Heart left ventricle (tissue), 16 donors: ENCODE data around the gene TTN. TPM values are rescaled to one million over a fixed set of nuclear protein-coding genes. Genes with fewer than 3 reads are reported as not detected.

Experiments
- ATAC-seq, 4 donors: fragments of 200-7000 bp; cut with Tn5 transposase; one replicate each; pipeline ENCODE4 v1.9.1; 2020 to 2022; ENCODE audit warnings: moderate library complexity in 4 of 4, mild to moderate bottlenecking in 3 of 4, moderate number of reproducible peaks in 1 of 4
- DNase-seq, 5 donors: peaks; one replicate each; pipeline ENCODE4 v3.0.0-alpha.2; 2020
- H3K27ac ChIP-seq, 12 donors: fragments of 200-600 bp; sonication (generic) in 4 of 12; one replicate each; pipeline versions ENCODE4 v1.5.0 to v1.8.0; 2016 to 2022; ENCODE audit warnings: mild to moderate bottlenecking in 2 of 12
- H3K27me3 ChIP-seq, 9 donors: fragments of 200-600 bp; sonication (generic) in 2 of 9; one replicate each; pipeline versions ENCODE4 v1.5.1 to v1.8.0; 2016 to 2022; ENCODE audit warnings: mild to moderate bottlenecking in 3 of 9
- H3K36me3 ChIP-seq, 9 donors: fragments of 200-600 bp; sonication (generic) in 2 of 9; one replicate each; pipeline versions ENCODE4 v1.5.0 to v1.8.0; 2018 to 2022; ENCODE audit warnings: mild to moderate bottlenecking in 2 of 9
- H3K4me1 ChIP-seq, 12 donors: fragments of 200-600 bp; sonication (generic) in 4 of 12; one replicate each; pipeline versions ENCODE4 v1.5.0 to v1.8.0; 2016 to 2022; ENCODE audit warnings: mild to moderate bottlenecking in 3 of 12
- H3K4me3 ChIP-seq, 12 donors: fragments of 200-600 bp; sonication (generic) in 4 of 12; one replicate each; pipeline versions ENCODE4 v1.5.0 to v1.8.0; 2017 to 2022; ENCODE audit warnings: mild to moderate bottlenecking in 9 of 12, moderate library complexity in 4 of 12
- H3K9me3 ChIP-seq, 12 donors: fragments of 200-600 bp; sonication (generic) in 4 of 12; one replicate each; pipeline versions ENCODE4 v1.5.0 to v1.8.0; 2016 to 2022; ENCODE audit warnings: mild to moderate bottlenecking in 1 of 12
- POLR2A ChIP-seq, 2 donors: fragments of 450-650 bp; IDR thresholded peaks; one replicate each; pipeline ENCODE4 v1.6.1; 2017; ENCODE audit warnings: antibody characterized with exemption in 2 of 2, mild to moderate bottlenecking in 2 of 2, moderate library complexity in 2 of 2
- WGBS, 4 donors: extraction: QIAGEN DNeasy Blood & Tissue Kit in 2 of 4; methylation state at CpG; one replicate each; pipeline versions ENCODE4 v1.1.5 to v1.1.7; 2013 to 2018; 5-methylcytosine and 5-hydroxymethylcytosine counted together
- intact Hi-C, 10 donors: fragments of 100-400 bp; cut with DNase I; formaldehyde crosslinking; loops; one replicate each; pipeline versions ENCODE4 v1.11.1 to v1.14.2; 2022
- polyA plus RNA-seq, 2 donors: library from polyadenylated mRNA; stranded (reverse); fragments of 200-250 nt; gene quantifications; one replicate each; pipeline ENCODE4 v1.2.3, GENCODE V29; 2013
- total RNA-seq, 9 donors: library from RNA; depleted of rRNA in 2 of 9; stranded (reverse); fragments of >200 nt in 2 of 9; fragmentation: NEBNext Ultra II Directional in 3 of 9; extraction: Animal tissue kit (Norgen Biotek cat#: 25700) in 3 of 9; gene quantifications; one replicate each; pipeline versions ENCODE4 v1.1.0 to v1.2.4, GENCODE V29; 2016 to 2023
- TF ChIP-seq, protein P1 (sequence below), 12 donors: fragments of 200-600 bp; sonication (generic) in 4 of 12; IDR thresholded peaks; one replicate each; pipeline versions ENCODE4 v1.5.0 to v1.8.0; 2018 to 2022; ENCODE audit warnings: antibody characterized with exemption in 12 of 12, mild to moderate bottlenecking in 5 of 12
- donor health status: ischemic (EF 13 %, LVEDD 7.1; RV severe dilation, severe dysfunction).
- donor health status: healthy with polysubstance abuse.
- donor health status: DM: no; HTN: yes; CAD: no.
- donor health status: DM: no; HTN: no; CAD: no.
- donor health status: ischemic (EF 25% LVEDD 6.9; RV normal size, moderate dysfunction).
- donor health status: ischemic (EF 25% LVEDD 5.7; RV mildly dilated, moderate dysfunction).
- donor health status: healthy.
- donor health status: DM: yes; HTN: yes; CAD: no.
- donor health status: ischemic (EF 35%, LVEDD 5.7; RV mildly dilated, moderate dysfunction).
- donor health status: nonischemic (EF 11% LVEDD 7.7; RV severe dilation, severe dysfunction).
- donor health status: DM: yes; HTN: yes; CAD: no.
- donor health status: PGD.
- donor health status: ischemic (EF 29% LVEDD 5.4; RV normal size, mild dysfunction).
- donor health status: nonischemic (EF 23%, LVEDD 6.1; RV moderate dilation, normal function).

The TTN gene
- total and polyA plus RNA-seq, 11 donors = 136 to 4,653 (median 3,379) TPM

GRCh38 chr2:178517496-178517895 lies 289.7 kb downstream of the TTN start:
- H3K4me1 ChIP-seq = no peaks in the 10 kb centered on the region
- intact Hi-C loops = no loop called here
- no peaks in the 10 kb centered on the region for H3K27me3 ChIP-seq
- H3K36me3 ChIP-seq = peaks cover 0 to 49% (median 28%) of the 10 kb centered on the region in 9 donors
- DNase-seq (no peak), ATAC-seq (no peak)
- no peaks in the 10 kb centered on the region for H3K9me3 ChIP-seq
- H3K27ac ChIP-seq = no peak overlapping the region
- TF ChIP-seq, protein P1, sequence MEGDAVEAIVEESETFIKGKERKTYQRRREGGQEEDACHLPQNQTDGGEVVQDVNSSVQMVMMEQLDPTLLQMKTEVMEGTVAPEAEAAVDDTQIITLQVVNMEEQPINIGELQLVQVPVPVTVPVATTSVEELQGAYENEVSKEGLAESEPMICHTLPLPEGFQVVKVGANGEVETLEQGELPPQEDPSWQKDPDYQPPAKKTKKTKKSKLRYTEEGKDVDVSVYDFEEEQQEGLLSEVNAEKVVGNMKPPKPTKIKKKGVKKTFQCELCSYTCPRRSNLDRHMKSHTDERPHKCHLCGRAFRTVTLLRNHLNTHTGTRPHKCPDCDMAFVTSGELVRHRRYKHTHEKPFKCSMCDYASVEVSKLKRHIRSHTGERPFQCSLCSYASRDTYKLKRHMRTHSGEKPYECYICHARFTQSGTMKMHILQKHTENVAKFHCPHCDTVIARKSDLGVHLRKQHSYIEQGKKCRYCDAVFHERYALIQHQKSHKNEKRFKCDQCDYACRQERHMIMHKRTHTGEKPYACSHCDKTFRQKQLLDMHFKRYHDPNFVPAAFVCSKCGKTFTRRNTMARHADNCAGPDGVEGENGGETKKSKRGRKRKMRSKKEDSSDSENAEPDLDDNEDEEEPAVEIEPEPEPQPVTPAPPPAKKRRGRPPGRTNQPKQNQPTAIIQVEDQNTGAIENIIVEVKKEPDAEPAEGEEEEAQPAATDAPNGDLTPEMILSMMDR (IDR thresholded peaks at IDR 0.05) = no peak
- TF ChIP-seq POLR2A (IDR thresholded peaks at IDR 0.05) = no peak
- no peak overlapping the region for H3K4me3 ChIP-seq
- 76 to 85% (median 80%) methylated on average over 1 of the region's 1 CpG for WGBS, 4 donors

DNA sequence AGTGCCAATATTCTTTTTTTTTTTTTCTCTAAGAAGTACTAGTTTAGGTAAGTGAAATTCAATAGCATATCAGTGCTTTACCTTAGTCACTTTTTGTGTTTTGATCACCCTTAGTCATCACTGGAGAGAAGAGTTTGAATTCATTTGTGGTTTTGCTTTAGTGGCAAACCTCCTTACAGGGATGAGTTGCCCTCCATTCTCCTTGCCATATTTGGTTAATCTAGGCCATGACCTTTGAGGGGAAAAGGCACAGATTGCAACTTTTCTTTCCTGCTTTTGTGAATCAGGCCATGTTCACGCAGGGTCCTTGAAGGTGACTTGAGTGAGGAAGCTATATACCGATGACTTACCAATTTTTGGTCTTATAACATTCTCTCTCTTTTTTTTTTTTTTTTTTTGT lies 292.6 kb downstream of the TTN start:
- no peak overlapping the region for H3K4me3 ChIP-seq
- intact Hi-C loops = no loop called here

DNA sequence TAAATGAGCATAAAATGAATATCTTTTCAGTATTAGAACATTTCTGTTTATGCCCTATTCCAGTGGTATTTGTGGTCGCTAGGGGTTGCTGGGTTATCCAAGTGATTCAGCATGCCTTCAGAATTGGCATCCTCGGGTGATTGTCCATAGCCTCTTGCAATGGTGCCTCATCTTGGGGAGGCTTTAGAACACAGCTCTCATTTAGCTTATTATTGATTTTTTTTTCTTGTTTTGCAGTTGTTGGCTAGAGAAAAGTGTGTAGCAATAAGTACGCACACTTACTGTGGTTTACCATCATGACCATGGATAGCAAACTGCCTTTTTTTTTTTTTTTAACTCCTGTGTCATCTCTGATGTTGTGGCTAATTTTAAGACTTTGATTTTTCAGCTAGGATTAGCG lies 293.3 kb downstream of the TTN start:
- WGBS, 4 donors = 96 to 100% (median 97%) methylated on average over 4 of the region's 4 CpGs
- H3K9me3 ChIP-seq = no peaks in the 10 kb centered on the region
- no peak for TF ChIP-seq POLR2A (IDR thresholded peaks at IDR 0.05)
- TF ChIP-seq, protein P1 (IDR thresholded peaks at IDR 0.05) = no peak
- H3K36me3 ChIP-seq = peaks cover 0 to 75% (median 45%) of the 10 kb centered on the region in 9 donors
- ATAC-seq (no peak), DNase-seq (no peak)
- intact Hi-C loops = no loop called here
- no peaks in the 10 kb centered on the region for H3K27me3 ChIP-seq
- no peak overlapping the region for H3K27ac ChIP-seq
- H3K4me1 ChIP-seq = no peaks in the 10 kb centered on the region
- H3K4me3 ChIP-seq = no peak overlapping the region

More for the DNA sequence above, 292.6 kb downstream of the TTN start:
- H3K27ac ChIP-seq = no peak overlapping the region
- H3K36me3 ChIP-seq = peaks cover 0 to 75% (median 48%) of the 10 kb centered on the region in 9 donors
- no peaks in the 10 kb centered on the region for H3K4me1 ChIP-seq
- no peaks in the 10 kb centered on the region for H3K9me3 ChIP-seq
- TF ChIP-seq, protein P1 (IDR thresholded peaks at IDR 0.05) = no peak
- no peak for TF ChIP-seq POLR2A (IDR thresholded peaks at IDR 0.05)
- WGBS, 4 donors = 92 to 95% (median 94%) methylated on average over 2 of the region's 2 CpGs
- ATAC-seq (no peak), DNase-seq (no peak)
- no peaks in the 10 kb centered on the region for H3K27me3 ChIP-seq

GRCh38 chr2:178512484-178512883 lies 294.7 kb downstream of the TTN start:
- DNase-seq = no peak
- no peaks in the 10 kb centered on the region for H3K9me3 ChIP-seq
- no peaks in the 10 kb centered on the region for H3K4me1 ChIP-seq

More at GRCh38 chr2:178512484-178512883, 294.7 kb downstream of the TTN start:
- TF ChIP-seq POLR2A (IDR thresholded peaks at IDR 0.05) = no peak
- TF ChIP-seq, protein P1 (IDR thresholded peaks at IDR 0.05) = no peak
- Histone ChIP-seq H3K27me3 (no peaks in the 10 kb centered on the region), H3K27ac (no peak overlapping the region), H3K36me3 (peaks cover 0 to 68% (median 31%) of the 10 kb centered on the region in 9 donors), H3K4me3 (no peak overlapping the region)
- WGBS, 4 donors = 96 to 100% (median 98%) methylated on average over 2 of the region's 2 CpGs
- no peak for ATAC-seq
- intact Hi-C loops = no loop called here
